Endothelial cell of umbilical vein (primary cell): Measurements from ENCODE around the gene IL22RA1. TPM values are rescaled to one million over a fixed set of nuclear protein-coding genes. Genes with fewer than 3 reads are reported as not detected.

Experiments used
- BruUV-seq: library from RNA; stranded (reverse); fragments of 400-500 nt; replicated peaks from 2 replicates; lab custom pipeline; 2021; lab: Mats Ljungman, UMichigan
- CTCF ChIA-PET: fragments of 300-600, 350-600 bp; sonication (Branson Sonifier 250); formaldehyde crosslinking; loops from one replicate; lab custom pipeline; 2021; ENCODE audit warnings: antibody characterized with exemption, inconsistent platforms; lab: Charles Lee
- POLR2A ChIA-PET: fragments of 300-600, 350-600 bp; sonication (Branson Sonifier 250); formaldehyde crosslinking; loops from one replicate; lab custom pipeline; 2021; ENCODE audit warnings: antibody characterized with exemption, inconsistent platforms; lab: Charles Lee
- DNase-seq: peaks from one replicate; pipeline ENCODE4 v3.0.0-alpha.2; 2011; ENCODE audit warnings: low read depth, low spot score
- FAIRE-seq: peaks from 2 replicates; lab custom pipeline; 2011; peaks lifted over from hg19 to GRCh38; lab: Jason Lieb, UNC
- H2AFZ ChIP-seq: 2 replicates; pipeline ENCODE4 v1.6.0; 2012; ENCODE audit warnings: low read depth, low read length, control low read depth, inconsistent platforms
- H3K27ac ChIP-seq: 2 replicates; pipeline ENCODE4 v1.5.1; 2011; ENCODE audit warnings: low read depth, mild to moderate bottlenecking, control low read depth, low read length, moderate library complexity; ENCODE audit not compliant: insufficient read depth
- H3K27me3 ChIP-seq, 2 experiments: 2 replicates each; pipeline versions ENCODE4 v1.6.0 to v1.6.1; 2011; ENCODE audit warnings: low read length in 2 of 2, mixed read lengths in 1 of 2; ENCODE audit not compliant: control insufficient read depth in 2 of 2, insufficient read depth in 2 of 2
- H3K36me3 ChIP-seq, 2 experiments: 2 replicates in 1 of 2; 3 replicates in 1 of 2; pipeline ENCODE4 v1.5.1; 2011; ENCODE audit warnings: low read length in 2 of 2, mild to moderate bottlenecking in 1 of 2, moderate library complexity in 1 of 2; ENCODE audit not compliant: control insufficient read depth in 2 of 2, insufficient read depth in 2 of 2; ENCODE audit errors: extremely low read depth in 1 of 2
- H3K4me1 ChIP-seq: 3 replicates; pipeline ENCODE4 v1.5.1; 2011; ENCODE audit warnings: mild to moderate bottlenecking, low read length; ENCODE audit not compliant: control insufficient read depth, insufficient read depth; ENCODE audit errors: extremely low read depth
- H3K4me2 ChIP-seq: 2 replicates; pipeline ENCODE4 v1.6.1; 2011; ENCODE audit warnings: low read length, control low read depth, mixed read lengths; ENCODE audit not compliant: insufficient read depth
- H3K4me3 ChIP-seq, 3 experiments: fragments of 200-600 bp in 1 of 3; sonication (generic), shearing (Covaris generic) in 1 of 3; replicated peaks in 1 of 3; 2 replicates each; pipeline ENCODE4 v1.5.1; 2011 to 2016; ENCODE audit warnings: control low read depth in 3 of 3, low read length in 3 of 3, mild to moderate bottlenecking in 2 of 3, inconsistent platforms in 1 of 3, low read depth in 1 of 3, moderate library complexity in 1 of 3; ENCODE audit not compliant: insufficient read depth in 1 of 3
- H3K79me2 ChIP-seq: 2 replicates; pipeline ENCODE4 v1.6.0; 2012; ENCODE audit warnings: low read length, inconsistent platforms; ENCODE audit not compliant: control insufficient read depth, insufficient read depth
- H3K9ac ChIP-seq: replicated peaks from 2 replicates; pipeline ENCODE3; 2011; ENCODE audit warnings: low read length, control low read depth; ENCODE audit not compliant: insufficient read depth; ENCODE audit errors: extremely low read depth
- H3K9me1 ChIP-seq: replicated peaks from 3 replicates; pipeline ENCODE4 v1.6.0; 2011; ENCODE audit warnings: mild to moderate bottlenecking, low read length; ENCODE audit not compliant: control insufficient read depth, insufficient read depth; ENCODE audit errors: extremely low read depth
- H3K9me3 ChIP-seq: replicated peaks from 2 replicates; pipeline ENCODE4 v1.5.1; 2012; ENCODE audit warnings: low read length, inconsistent platforms; ENCODE audit not compliant: control insufficient read depth, insufficient read depth
- H4K20me1 ChIP-seq: replicated peaks from 2 replicates; pipeline ENCODE3; 2011; ENCODE audit warnings: mild to moderate bottlenecking, low read length; ENCODE audit not compliant: control insufficient read depth, insufficient read depth; ENCODE audit errors: extremely low read depth
- CTCF ChIP-seq, 2 donors: IDR thresholded peaks; 1 replicate in 1 of 2; 2 replicates in 1 of 2; pipeline ENCODE4 v1.5.1; 2011; ENCODE audit warnings: low read length in 2 of 2, mild to moderate bottlenecking in 2 of 2, moderate library complexity in 2 of 2, control low read depth in 1 of 2, inconsistent platforms in 1 of 2, low read depth in 1 of 2; ENCODE audit not compliant: insufficient read depth in 1 of 2; ENCODE audit errors: extremely low read depth in 1 of 2
- EZH2 ChIP-seq: IDR thresholded peaks from 2 replicates; pipeline ENCODE4 v1.6.1; 2012; ENCODE audit warnings: borderline replicate concordance, low read depth, mild to moderate bottlenecking, moderate library complexity, low read length, inconsistent platforms; ENCODE audit not compliant: severe bottlenecking
- FOS ChIP-seq: IDR thresholded peaks from 2 replicates; pipeline ENCODE4 v1.6.1; 2011; ENCODE audit warnings: mild to moderate bottlenecking, low read length, moderate library complexity, borderline replicate concordance; ENCODE audit not compliant: insufficient read depth
- GATA2 ChIP-seq: IDR thresholded peaks from 2 replicates; pipeline ENCODE4 v1.7.0; 2011; ENCODE audit warnings: low read depth, mild to moderate bottlenecking, moderate library complexity, mixed read lengths, low read length; ENCODE audit not compliant: insufficient read length, insufficient read depth
- JUN ChIP-seq: IDR thresholded peaks from 2 replicates; pipeline ENCODE4 v1.6.1; 2011; ENCODE audit warnings: borderline replicate concordance, low read depth; ENCODE audit not compliant: insufficient read length, insufficient read depth
- MAX ChIP-seq: IDR thresholded peaks from 2 replicates; pipeline ENCODE4 v1.6.1; 2011; ENCODE audit not compliant: insufficient read depth, insufficient read length
- MYC ChIP-seq: IDR thresholded peaks from one replicate; pipeline ENCODE4 v1.6.1; 2011; ENCODE audit warnings: mild to moderate bottlenecking, low read depth, low read length
- POLR2A ChIP-seq: IDR thresholded peaks from 2 replicates; pipeline ENCODE4 v1.6.1; 2012; ENCODE audit warnings: low read depth, mild to moderate bottlenecking, control low read depth, low read length
- POLR2AphosphoS5 ChIP-seq: IDR thresholded peaks from 2 replicates; pipeline ENCODE4 v1.6.1; 2012; ENCODE audit warnings: low read depth, mild to moderate bottlenecking, control low read depth, low read length, moderate library complexity; ENCODE audit not compliant: insufficient read depth
- dilution Hi-C: fragments of 300-500 bp; cut with MboI; formaldehyde crosslinking; loops from one replicate; pipeline ENCODE4 v1.15.0; 2019; ENCODE audit warnings: low sequenced_read_pairs; ENCODE audit not compliant: extremely low pct_ligation_motif_present
- intact Hi-C: fragments of 100-400 bp; cut with micrococcal nuclease; formaldehyde crosslinking; loops from one replicate; pipeline ENCODE4 v1.10.0; 2022
- polyA plus RNA-seq, 4 experiments: library from polyadenylated mRNA; depleted of rRNA in 3 of 4; stranded (reverse) in 3 of 4; unstranded in 1 of 4; fragments of >200 nt; gene quantifications; 2 replicates each; pipeline versions ENCODE4 v1.2.1 to v1.2.3, GENCODE V29; 2011 to 2012; ENCODE audit warnings: missing spikeins in 1 of 4
- total RNA-seq: library from RNA; stranded (reverse); gene quantifications from 2 replicates; pipeline ENCODE4 v1.2.3, GENCODE V29; 2021

IL22RA1 gene
- total and polyA plus RNA-seq, 2 donors (not counting 3 experiments of a cell fraction or from before 2014, with no cell fraction given) = not detected

GRCh38 chr1:24094554-24094953 is 48.4 kb downstream of the IL22RA1 start:
- no peak overlapping the region for H3K4me3 ChIP-seq
- ChIA-PET CTCF (interaction anchor here (1.2 kb wide), 1 partner anchor 56 kb away, joined by 3 read pairs; no protein-coding TSS in a partner anchor), POLR2A (interaction anchor here (0.7 kb wide), 1 partner anchor 19 kb away, joined by 5 read pairs; no protein-coding TSS in a partner anchor)
- H3K9ac ChIP-seq = no peak overlapping the region
- H3K9me1 ChIP-seq = no peaks in the 10 kb centered on the region
- intact Hi-C loops (no loop called here), dilution Hi-C loops (no loop called here)
- no peaks in the 10 kb centered on the region for H3K9me3 ChIP-seq
- no peaks in the 10 kb centered on the region for H3K4me1 ChIP-seq
- no peak for TF ChIP-seq POLR2AphosphoS5
- no peak for TF ChIP-seq JUN
- TF ChIP-seq EZH2 = no peak
- no peak for TF ChIP-seq MAX
- no peak for TF ChIP-seq POLR2A
- no peak for TF ChIP-seq FOS
- no peak for TF ChIP-seq GATA2
- no peak for TF ChIP-seq CTCF (IDR thresholded peaks at IDR 0.05; ENCODE audit: extremely low read depth in 1 of 2, insufficient read depth in 1 of 2, low read depth in 1 of 2, low read length in 2 of 2)
- no peak for TF ChIP-seq MYC
- H3K27ac ChIP-seq = no peak overlapping the region
- no peak for FAIRE-seq
- no TSS peak for BruUV-seq
- H3K4me2 ChIP-seq = no peak overlapping the region
- no peak for DNase-seq
- no peaks in the 10 kb centered on the region for H3K27me3 ChIP-seq
- no peak overlapping the region for H2AFZ ChIP-seq
- H4K20me1 ChIP-seq = no peaks in the 10 kb centered on the region
- H3K79me2 ChIP-seq = no peaks in the 10 kb centered on the region
- H3K36me3 ChIP-seq = no peaks in the 10 kb centered on the region
